NCI-H1930 (cell line): ENCODE data around the gene H2BK1.

ENCODE experiments used
- DNase-seq, 2 experiments: peaks; one replicate each; lab custom pipeline; 2025; lab: John Stamatoyannopoulos, UW

H2BK1 gene

GRCh38 chr7:151232091-151232916 lies 22.0 kb upstream of the H2BK1 start, which contains the start of gene CHPF2:
Gene CHPF2 (plus strand): TSS chr7:151232483. CDS start chr7:151234012, 1,529 bp downstream.
- DNase-seq, result peak; percentile 66 to 81

DNA sequence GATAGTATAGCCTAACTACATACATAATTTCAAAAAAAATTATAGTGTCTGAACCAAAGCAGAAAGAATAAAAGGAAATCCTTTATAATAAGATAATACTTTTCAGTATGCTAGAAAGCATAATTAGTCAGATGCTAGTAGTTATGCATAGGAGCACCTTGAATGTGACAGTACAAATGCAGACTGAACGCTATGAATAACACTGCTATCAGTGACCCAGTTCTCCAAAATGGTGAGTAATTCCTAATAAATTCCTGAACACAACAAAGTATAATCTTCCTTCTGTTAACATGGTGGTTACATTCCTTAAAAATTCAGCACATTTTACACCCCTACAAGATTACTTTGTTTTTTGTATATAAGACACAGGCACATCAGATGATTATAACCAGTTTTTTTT lies 20.8 kb upstream of the H2BK1 start:
- no peak for DNase-seq

DNA sequence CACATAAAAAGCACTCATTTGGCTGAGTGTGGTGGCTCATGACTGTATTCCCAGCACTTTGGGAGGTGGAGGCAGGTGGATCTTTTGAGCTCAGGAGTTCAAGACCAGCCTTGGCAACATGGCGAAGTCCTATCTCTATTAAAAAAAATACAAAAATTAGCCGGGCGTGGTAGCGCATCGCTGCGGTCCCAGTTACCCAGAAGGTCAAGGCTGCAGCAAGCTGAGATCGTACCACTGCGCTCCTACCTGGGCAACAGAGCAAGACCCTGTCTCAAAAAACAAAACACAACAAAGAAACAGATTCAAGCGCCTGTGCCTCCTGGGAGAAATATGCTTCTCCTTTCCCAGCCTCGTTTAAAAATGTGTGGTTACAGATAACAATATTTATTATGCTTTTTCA lies 19.0 kb upstream of the H2BK1 start:
- DNase-seq, result no peak

DNA sequence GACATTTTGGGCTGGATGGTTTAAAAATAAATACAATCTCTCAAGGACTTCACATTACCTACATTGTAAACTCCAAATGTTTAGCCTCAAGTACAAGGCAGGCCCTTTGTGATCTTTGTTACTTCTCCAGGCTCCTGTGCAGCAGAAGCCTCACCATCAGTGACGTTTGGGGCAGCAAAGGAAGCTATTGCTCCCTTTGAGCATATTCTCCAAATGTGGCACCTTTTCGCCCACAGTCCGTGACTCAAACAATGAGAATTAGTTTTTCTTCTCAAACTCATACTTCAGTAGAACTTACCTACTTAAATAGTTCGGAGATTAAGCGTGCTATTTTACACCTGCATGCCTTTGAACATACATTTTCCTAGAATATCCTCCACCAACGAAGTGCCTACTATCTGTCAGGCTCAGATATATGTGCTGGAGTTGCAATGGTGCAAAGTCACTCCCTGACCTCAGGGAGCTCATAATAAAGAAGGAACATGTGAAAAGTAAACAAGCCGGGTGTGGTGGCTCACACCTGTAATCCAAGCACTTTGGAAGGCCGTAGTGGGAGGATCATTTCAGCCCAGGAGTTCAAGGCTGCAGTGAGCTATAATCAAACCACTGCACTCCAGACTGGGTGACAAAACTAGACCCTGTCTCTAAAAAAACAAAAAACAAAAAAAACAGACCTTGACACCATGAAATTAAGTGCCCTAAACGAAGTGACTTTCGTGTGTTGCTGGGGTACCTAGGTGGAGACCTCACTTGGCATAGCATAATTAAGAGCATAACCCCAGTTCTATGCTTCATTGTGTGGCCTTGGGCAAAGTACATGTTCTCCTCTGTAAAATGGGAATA lies 18.0 kb upstream of the H2BK1 start:
- DNase-seq, result no peak

- DNase-seq, result peak; percentile 98 to 99
These were observed 16.8 kb upstream of the H2BK1 start, which contains the start of gene ABCF2 for GRCh38 chr7:151226875-151227782. Gene ABCF2 (minus strand): TSS chr7:151227205. CDS start chr7:151226458, 747 bp downstream.

DNA sequence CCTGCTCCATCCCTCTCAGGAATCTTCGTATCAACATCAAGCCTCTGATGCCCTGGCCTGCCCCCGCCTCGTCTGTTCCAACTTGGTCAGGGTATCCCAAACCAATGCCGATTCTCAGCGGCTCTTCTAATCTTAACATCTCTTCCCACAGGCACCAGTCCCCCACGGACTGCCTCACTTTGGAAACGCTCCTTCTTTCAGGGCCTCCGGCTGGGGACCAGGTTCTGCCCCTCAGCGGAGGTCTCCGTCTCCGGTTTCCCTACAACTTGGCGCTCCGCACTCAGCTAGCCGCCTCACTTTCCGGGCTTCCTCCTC lies 16.2 kb upstream of the H2BK1 start:
- no peak for DNase-seq

DNA sequence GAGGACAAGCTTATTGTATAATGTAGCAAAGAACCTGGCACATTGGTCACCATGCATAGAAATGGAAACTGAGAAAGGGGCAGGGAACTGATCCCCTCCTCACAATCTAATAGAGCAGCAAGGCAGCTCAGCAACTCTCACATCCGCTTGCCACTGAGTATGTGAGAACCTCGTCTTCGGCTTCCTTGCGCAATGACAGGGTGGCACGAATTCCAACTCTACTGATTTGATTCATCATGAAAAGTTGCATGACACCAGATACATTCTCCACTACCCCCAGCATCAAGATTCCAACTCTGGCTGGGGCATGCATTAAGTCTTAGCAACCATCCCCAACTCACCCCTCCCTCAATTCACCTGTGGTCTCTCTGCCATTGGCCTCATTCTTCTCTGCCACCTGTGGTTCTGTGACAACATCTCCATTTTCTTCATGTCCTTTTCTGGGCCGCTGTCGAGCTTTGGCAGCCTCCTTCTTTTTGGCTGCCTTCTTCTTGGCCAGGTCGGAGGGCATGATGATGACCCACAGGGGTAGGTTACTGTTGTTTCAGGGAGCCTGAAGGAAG lies 15.7 kb upstream of the H2BK1 start:
- DNase-seq, result no peak

GRCh38 chr7:151223728-151224127 lies 13.4 kb upstream of the H2BK1 start:
- no peak for DNase-seq

DNA sequence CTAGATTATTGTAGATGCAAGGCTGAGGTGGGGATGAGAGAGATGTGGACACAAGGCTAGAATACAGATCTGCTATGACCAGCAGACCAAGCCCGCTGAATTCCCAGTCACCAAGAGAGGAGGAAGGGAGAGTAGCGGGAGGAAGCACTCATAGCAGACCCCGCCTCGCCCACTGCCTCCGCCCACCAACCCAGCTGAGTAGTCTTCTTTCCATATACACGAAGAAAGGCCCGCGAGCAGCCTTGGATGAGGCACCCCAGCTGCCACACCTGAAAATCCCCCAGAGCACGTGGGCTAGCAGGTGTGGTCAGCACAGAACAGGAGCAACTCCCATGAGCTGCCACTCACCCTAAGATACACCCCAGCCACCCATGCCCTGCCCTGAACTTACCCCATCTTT lies 7.9 kb upstream of the H2BK1 start:
- DNase-seq, result no peak

GRCh38 chr7:151215396-151215795 lies 5.1 kb upstream of the H2BK1 start:
- DNase-seq, result no peak

- no peak for DNase-seq
These were observed 3.5 kb upstream of the H2BK1 start for GRCh38 chr7:151213826-151214225.

GRCh38 chr7:151212626-151213025 lies 2.3 kb upstream of the H2BK1 start:
- no peak for DNase-seq

GRCh38 chr7:151211155-151211772 lies 976 bp upstream of the H2BK1 start:
- no peak for DNase-seq

- no peak for DNase-seq
These were observed 700 bp downstream of the H2BK1 start for GRCh38 chr7:151209588-151209987.

DNA sequence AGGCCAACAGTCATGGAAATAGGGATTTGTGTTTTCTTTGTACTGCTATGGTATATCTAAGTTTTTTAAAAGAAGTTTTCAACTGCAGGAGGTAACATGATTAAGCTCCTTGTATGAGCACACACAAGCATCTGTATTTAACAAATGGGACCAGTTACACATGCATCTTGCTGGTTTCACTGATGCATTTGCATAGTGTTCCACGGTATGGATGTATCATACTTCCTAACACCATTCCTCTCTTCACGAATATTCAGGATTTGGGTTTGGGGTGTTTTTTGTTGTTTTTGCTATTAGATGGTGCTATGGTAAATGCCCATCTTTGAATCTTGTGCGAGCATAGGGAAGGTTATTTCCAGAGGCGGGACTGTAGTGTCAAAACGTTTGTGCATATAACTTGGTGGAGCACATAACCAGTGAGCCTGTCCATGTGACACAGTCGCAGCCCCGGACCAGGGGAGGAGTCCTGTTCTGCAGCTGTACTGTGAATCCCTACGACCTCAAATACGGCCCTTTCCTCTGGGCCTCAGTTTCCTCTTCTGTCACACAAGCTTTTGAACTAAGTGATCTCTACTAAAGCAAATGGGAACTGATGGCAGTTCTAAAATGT lies 1.9 kb downstream of the H2BK1 start:
- DNase-seq, result no peak

DNA sequence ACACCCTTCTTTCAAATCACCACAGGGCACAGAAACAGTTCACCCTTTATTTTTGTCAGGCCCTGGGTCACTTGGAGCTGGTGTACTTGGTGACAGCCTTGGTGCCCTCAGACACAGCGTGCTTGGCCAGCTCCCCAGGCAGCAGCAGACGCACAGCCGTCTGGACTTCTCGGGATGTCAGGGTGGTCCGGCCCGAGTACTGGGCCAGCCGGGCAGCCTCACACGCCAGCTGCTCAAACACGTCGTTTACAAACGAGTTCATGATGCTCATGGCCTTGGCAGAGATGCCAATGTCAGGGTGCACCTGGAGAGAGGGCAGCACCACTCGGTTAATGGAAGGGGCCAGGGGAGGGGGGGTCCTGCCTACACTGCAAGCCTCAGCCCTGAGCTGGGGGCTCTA lies 2.5 kb downstream of the H2BK1 start:
- no peak for DNase-seq

DNA sequence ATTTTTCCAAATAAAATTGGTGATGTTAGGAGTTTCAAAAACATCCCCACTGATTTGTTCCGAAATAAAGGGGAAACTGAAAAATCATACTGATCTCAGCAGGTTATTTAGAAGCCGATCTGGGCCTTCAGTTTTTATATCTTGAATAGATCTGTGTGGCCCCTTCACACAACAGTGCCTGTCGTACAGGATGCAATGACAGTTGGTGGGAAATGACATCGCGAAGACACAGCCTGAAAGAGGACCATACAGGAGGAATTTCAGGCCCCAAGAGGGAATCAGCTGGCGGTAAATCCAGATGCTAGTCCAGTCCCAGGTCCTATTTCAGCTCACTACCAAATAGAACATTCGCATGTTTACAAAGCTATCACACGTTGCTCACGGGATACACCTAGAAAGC lies 3.0 kb downstream of the H2BK1 start:
- DNase-seq, result no peak

- no peak for DNase-seq
These were observed 3.4 kb downstream of the H2BK1 start for GRCh38 chr7:151206914-151207313.

- no peak for DNase-seq
These were observed 4.6 kb downstream of the H2BK1 start for GRCh38 chr7:151205730-151206129.

DNA sequence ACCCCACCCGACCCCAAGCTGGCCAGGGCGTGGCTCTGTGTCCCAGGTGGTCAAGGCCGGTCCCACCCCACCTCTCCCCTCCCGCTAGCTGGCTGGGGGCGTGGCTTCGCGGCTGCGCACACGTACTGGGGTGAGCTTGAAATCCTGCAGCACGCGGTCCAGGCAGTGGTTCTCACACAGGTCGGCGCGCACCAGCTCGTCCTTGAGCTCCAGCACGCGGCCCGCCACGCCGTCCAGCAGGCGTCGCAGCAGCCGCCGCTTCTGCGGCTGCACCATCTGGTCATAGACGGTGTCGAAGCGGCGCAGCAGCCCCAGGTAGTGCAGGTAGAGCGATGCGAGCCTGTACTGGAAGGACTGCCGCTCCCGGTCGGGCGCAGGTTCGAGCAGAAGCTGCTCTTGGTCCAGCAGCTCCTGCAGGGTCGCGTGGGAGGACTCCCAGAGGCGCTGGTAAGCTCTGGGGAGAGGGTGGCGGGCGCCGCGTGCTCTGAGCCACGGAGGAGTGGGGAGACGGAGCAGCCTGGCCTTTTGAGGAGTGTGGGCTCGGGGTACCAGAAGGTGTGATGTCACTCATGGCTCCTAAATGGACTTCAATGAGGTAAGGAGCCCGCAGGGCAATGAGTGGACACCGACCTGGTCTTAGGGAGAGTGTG lies 5.8 kb downstream of the H2BK1 start:
- peak; percentile 65 to 71 for DNase-seq
